Adrenal gland (tissue), 5 donors: ENCODE measurements around the gene RFPL1.

Experiments used
- POLR2A ChIP-seq, 2 donors: fragments of 450-650 bp; IDR thresholded peaks; one replicate each; pipeline ENCODE4 v1.6.1; 2017; ENCODE audit warnings: antibody characterized with exemption in 2 of 2, mild to moderate bottlenecking in 2 of 2, moderate library complexity in 1 of 2
- TF ChIP-seq, protein P1 (sequence below), 6 experiments: fragments of 450-650 bp in 4 of 6; fragments of 200-600 bp in 2 of 6; sonication (generic) in 1 of 6; IDR thresholded peaks; 1 replicate in 5 of 6; 2 replicates in 1 of 6; pipeline versions ENCODE4 v1.5.1 to v1.8.0; 2016 to 2021; ENCODE audit warnings: antibody characterized with exemption in 6 of 6, mild to moderate bottlenecking in 2 of 6, moderate library complexity in 1 of 6
- donor health status: DM: no; HTN: no; CAD: no.

DNA sequence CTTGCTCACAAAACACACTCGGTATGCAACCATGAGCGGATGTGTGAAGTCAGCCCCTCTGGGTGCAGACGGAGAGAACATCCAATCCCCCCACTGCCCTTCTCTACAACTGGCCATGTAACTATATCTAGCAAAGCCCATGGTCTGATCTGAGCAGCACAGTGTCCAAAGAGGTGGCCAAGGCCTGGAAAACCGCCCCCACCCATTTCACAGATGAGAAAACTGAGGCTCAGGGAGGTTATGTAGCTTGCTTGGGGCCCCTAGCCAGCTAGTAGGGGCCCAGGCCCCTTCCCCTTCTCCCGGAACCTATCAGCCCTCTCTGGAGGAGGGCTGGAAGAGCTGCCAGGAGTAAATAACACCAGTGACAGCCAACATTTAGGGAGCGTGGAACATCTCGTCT lies 26.2 kb downstream of the RFPL1 start:
- TF ChIP-seq, protein P1, sequence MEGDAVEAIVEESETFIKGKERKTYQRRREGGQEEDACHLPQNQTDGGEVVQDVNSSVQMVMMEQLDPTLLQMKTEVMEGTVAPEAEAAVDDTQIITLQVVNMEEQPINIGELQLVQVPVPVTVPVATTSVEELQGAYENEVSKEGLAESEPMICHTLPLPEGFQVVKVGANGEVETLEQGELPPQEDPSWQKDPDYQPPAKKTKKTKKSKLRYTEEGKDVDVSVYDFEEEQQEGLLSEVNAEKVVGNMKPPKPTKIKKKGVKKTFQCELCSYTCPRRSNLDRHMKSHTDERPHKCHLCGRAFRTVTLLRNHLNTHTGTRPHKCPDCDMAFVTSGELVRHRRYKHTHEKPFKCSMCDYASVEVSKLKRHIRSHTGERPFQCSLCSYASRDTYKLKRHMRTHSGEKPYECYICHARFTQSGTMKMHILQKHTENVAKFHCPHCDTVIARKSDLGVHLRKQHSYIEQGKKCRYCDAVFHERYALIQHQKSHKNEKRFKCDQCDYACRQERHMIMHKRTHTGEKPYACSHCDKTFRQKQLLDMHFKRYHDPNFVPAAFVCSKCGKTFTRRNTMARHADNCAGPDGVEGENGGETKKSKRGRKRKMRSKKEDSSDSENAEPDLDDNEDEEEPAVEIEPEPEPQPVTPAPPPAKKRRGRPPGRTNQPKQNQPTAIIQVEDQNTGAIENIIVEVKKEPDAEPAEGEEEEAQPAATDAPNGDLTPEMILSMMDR (IDR thresholded peaks at IDR 0.05) = no peak
- TF ChIP-seq POLR2A (IDR thresholded peaks at IDR 0.05) = no peak
